H1 (cell line): ENCODE results near the gene BTBD9. TPM values are rescaled to one million over a fixed set of nuclear protein-coding genes. Genes with fewer than 3 reads are reported as not detected.

Experiments
- BCL11A ChIP-seq, 2 experiments: IDR thresholded peaks; one replicate each; pipeline ENCODE4 v1.6.1; 2011; ENCODE audit warnings: low read depth in 2 of 2, low read length in 2 of 2, mild to moderate bottlenecking in 2 of 2
- CTCF ChIP-seq, 3 experiments: IDR thresholded peaks; 1 replicate in 2 of 3; 2 replicates in 1 of 3; pipeline versions ENCODE4 v1.5.1 to v1.6.1; 2011; ENCODE audit warnings: low read length in 3 of 3, mild to moderate bottlenecking in 3 of 3, inconsistent platforms in 2 of 3, low read depth in 1 of 3, moderate library complexity in 1 of 3; ENCODE audit not compliant: insufficient read depth in 1 of 3; ENCODE audit errors: control extremely low read depth in 1 of 3
- KDM1A ChIP-seq: fragments of 200-600, 300-600 bp; sonication (generic); IDR thresholded peaks from 2 replicates; pipeline ENCODE4 v1.7.1; 2016; ENCODE audit warnings: mild to moderate bottlenecking, low read length, borderline replicate concordance
- SP2 ChIP-seq: IDR thresholded peaks from 2 replicates; pipeline ENCODE4 v1.6.1; 2012; ENCODE audit warnings: mild to moderate bottlenecking, low read length, inconsistent platforms
- polyA plus RNA-seq, 7 experiments: library from polyadenylated mRNA; depleted of rRNA in 3 of 7; stranded (reverse) in 5 of 7; unstranded in 2 of 7; fragments of >200 nt in 5 of 7; fragments of 200-250 nt in 2 of 7; gene quantifications; 1 replicate in 5 of 7; 2 replicates in 1 of 7; 4 replicates in 1 of 7; pipeline versions ENCODE4 v1.2.1 to v1.2.3, GENCODE V29; 2011 to 2013; ENCODE audit warnings: missing spikeins in 2 of 7, mixed read lengths in 2 of 7
- total RNA-seq: library from RNA; stranded (reverse); fragmentation: NEBNext Ultra II Directional; extraction: Animal tissue kit (Norgen Biotek cat#: 25700); gene quantifications from 2 replicates; pipeline ENCODE4 v1.2.1, GENCODE V29; 2021

BTBD9 gene
- total and polyA plus RNA-seq, 2 of the 8 experiments (the other 6 are each of a cell fraction or from before 2014, with no cell fraction given), result 0.92 to 4.1 TPM

- TF ChIP-seq CTCF (IDR thresholded peaks at IDR 0.05; ENCODE audit: control extremely low read depth in 1 of 3, insufficient read depth in 1 of 3, low read depth in 1 of 3, low read length in 3 of 3) (peak in 2 of 3 experiments; percentile 16 to 42; a peak in 2 of 4 replicates), BCL11A (IDR thresholded peaks at IDR 0.05; ENCODE audit: low read depth in 2 of 2, low read length in 2 of 2) (no peak), SP2 (no peak), KDM1A (no peak)
Observed at GRCh38 chr6:38492031-38492430, 147.7 kb downstream of the BTBD9 start (continued).
